OCI-M2 (cell line): ENCODE measurements around the gene ATP7A.
"Not testable (repeated sequence)": the region's sequence is repeated elsewhere in the genome, so short reads cannot be mapped to it uniquely, and the experiment has no call there.

Source experiments
- DNase-seq: peaks from one replicate; lab custom pipeline; 2025; ENCODE audit not compliant: unreplicated experiment; lab: John Stamatoyannopoulos, UW

The ATP7A gene

DNA sequence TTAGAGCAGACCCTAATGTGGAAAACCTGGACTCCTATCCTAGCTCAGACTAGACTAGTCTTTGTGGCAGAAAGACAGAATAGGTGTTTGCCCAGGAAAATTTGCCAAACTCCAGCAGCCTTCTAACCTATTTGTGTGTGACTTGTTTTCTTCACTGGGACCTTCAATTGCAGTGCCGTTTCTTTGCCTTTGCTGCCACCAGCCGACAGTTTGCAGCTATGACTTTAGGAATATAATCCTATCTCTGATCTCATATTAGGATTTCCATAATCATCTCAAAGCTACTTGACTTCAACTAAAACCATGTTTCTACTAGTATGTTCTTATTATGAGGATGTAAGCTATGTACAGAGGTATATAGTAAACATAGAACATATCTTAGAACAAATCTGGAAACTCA is 119.2 kb downstream of the ATP7A start:
- DNase-seq = no peak

DNA sequence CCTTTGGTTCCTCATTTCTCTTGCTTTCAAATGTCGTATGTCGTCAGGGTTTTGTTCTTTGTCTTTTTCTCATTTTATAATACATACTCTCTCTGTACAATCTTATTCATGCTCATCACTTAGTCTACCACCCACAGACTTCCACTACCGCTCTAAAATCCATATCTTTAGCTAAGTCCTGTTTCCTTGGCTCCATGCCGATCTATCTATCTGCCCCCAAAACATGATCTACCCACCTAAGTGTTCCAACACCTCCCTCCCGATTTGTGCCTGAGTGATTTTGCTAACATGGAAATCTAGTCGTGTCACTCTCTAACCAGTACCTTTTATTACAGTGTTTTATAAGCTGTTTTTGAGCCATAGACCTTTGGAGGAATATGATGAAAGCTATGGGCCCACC is 124.6 kb downstream of the ATP7A start:
- no peak for DNase-seq

- DNase-seq = no peak
Observed at GRCh38 chrX:78037881-78038280, 127.4 kb downstream of the ATP7A start.

GRCh38 chrX:78042601-78043000 is 132.1 kb downstream of the ATP7A start:
- DNase-seq = no peak

GRCh38 chrX:78046362-78046761 is 135.9 kb downstream of the ATP7A start:
- no peak for DNase-seq

- no peak for DNase-seq
Observed at GRCh38 chrX:78048052-78048451, 137.6 kb downstream of the ATP7A start.

- DNase-seq = no peak
Observed at GRCh38 chrX:78063687-78064086, 153.2 kb downstream of the ATP7A start.

DNA sequence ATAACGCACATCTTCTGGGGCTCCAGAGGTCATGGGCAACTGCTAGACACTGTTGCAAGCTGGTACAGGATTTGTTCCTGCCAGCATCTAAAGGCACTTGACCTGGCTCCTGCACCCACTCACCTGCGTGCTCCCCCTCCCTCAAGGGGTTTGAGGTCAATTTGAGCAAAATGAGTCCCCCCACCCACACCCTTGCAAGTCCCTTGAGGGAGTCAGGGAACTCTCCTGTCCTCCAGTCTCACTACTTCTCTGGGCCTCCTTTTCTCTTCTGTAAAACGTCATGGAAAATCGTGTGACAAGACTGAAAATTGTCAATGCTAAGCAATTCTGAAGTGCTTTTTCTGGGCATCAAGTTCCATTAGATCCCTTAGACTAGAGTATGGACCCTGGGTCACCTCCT is 153.7 kb downstream of the ATP7A start:
- no peak for DNase-seq

DNA sequence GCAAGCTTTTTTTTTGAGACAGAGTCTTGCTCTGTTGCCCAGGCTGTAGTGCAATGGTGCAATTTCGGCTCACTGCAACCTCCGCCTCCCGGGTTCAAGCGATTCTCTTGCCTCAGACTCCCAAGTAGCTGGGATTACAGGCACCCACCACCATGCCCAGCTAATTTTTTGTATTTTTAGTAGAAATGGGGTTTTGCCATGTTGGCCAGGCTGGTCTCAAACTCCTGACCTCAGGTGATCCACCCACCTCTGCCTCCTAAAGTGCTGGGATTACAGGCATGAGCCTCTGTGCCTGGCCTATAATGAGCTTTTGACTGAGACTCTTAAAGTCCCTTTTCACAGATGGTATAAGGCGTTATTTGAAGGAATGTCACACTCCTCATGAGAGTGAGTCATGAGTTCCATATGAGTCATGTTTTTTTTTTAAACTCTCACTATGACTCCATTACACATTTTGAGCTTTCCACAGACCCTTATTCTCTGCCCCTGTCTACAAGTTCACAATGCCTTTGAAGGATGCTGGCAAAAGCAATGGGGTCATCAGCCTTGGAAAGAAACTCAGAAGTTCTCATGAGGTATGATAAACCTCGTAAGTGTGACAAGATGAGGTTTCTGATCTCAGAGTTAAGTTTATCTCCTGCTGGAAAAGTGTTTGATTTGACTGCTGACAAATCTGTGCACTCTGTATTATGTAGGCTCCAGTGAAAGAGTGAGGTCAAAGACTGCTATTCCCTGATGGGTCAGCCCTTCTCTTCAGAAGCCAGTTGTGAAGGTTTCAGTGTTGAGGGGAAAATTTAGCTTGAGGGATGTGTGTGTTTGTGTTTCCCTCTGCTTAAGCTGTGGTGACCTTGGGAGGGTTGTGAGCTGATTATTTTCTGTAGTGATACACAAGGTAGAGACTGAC is 154.5 kb downstream of the ATP7A start:
- DNase-seq = not testable (repeated sequence)

- no peak for DNase-seq
Observed at GRCh38 chrX:78066110-78066509, 155.6 kb downstream of the ATP7A start.

GRCh38 chrX:78071331-78071730 is 160.8 kb downstream of the ATP7A start:
- no peak for DNase-seq

GRCh38 chrX:78073147-78074077 is 162.9 kb downstream of the ATP7A start:
- not testable (repeated sequence) for DNase-seq

DNA sequence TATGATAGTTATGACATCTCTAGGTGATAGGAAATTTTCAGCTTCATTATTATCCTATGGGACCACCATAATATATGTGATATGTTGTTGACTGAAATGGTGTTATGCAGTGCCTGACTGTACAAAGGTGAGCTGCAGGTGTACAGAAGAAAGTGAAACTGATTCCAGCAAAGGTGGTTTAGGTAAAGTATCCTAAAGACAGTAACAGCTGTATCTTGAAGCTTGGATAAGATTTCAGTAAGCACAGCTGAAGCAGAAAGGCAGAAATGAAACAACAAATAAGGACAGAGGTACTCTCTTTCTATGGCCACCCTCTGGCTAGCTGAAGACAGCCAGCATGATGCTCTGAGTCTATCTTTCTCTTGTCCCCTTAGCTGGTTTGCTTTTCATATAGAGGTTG is 163.6 kb downstream of the ATP7A start:
- DNase-seq = no peak

- no peak for DNase-seq
Observed at GRCh38 chrX:78075787-78076389, 165.4 kb downstream of the ATP7A start.

GRCh38 chrX:78081413-78081812 is 170.9 kb downstream of the ATP7A start:
- not testable (repeated sequence) for DNase-seq

DNA sequence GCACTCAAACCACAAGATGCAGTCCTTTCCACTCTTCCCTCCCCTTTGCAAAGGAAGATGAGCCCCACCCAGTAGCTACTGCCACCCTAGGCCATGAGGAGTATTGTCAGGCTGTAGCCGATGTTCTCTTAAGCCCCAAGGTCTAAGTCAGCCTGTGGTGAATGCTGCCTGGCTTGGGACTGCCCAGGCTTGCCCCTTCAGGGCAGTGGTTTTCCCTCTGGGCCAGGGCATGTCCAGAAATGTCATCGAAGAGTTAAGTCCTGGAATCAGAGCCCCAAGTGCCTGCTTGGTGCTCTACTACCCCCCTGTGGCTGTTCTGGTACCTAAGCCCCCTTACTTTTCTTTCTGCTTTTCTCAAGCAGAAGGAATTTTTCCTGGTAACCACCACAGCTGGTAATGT is 181.8 kb downstream of the ATP7A start:
- DNase-seq = no peak

DNA sequence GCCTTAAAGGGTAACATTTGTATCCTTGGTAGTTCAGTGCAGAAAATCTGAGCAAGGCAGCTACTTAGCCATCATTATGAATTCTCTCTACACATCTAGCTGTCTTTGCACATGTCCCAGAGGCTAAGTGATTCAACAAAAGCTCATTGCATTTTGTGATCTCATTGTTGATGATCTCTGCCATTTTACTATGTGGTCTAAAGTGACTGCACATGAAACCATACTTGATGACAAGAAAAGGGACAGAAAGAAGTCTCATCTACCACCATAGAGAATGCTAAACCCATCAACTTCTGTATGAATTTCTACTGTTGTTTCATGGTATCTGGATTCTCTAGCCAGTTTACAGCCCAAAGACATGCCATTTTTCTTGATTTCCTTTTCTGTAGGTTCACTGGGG is 187.6 kb downstream of the ATP7A start:
- no peak for DNase-seq
